Progenitor cell of endocrine pancreas (in vitro differentiated cells): ENCODE data around the gene UBE2U. TPM values are rescaled to one million over a fixed set of nuclear protein-coding genes. Genes with fewer than 3 reads are reported as not detected.

Experiments
- DNase-seq: peaks from one replicate; pipeline ENCODE4 v3.0.0; 2021; ENCODE audit warnings: low spot score; ENCODE audit not compliant: unreplicated experiment
- H3K27ac Mint-ChIP-seq: 2 replicates; pipeline ENCODE4 v1.8.0; 2021; ENCODE audit warnings: mild to moderate bottlenecking, moderate library complexity, mixed read lengths
- H3K27me3 Mint-ChIP-seq: 2 replicates; pipeline ENCODE4 v1.8.0; 2021; ENCODE audit warnings: mixed read lengths
- H3K36me3 Mint-ChIP-seq: 2 replicates; pipeline ENCODE4 v1.8.0; 2022; ENCODE audit warnings: mixed read lengths; ENCODE audit not compliant: insufficient read depth
- H3K4me1 Mint-ChIP-seq: 2 replicates; pipeline ENCODE4 v1.8.0; 2021; ENCODE audit warnings: low read depth, mixed read lengths
- H3K4me3 Mint-ChIP-seq: 2 replicates; pipeline ENCODE4 v1.8.0; 2021; ENCODE audit warnings: low read depth, mild to moderate bottlenecking, moderate library complexity, mixed read lengths
- H3K9me3 Mint-ChIP-seq: 2 replicates; pipeline ENCODE4 v1.8.0; 2021; ENCODE audit warnings: low read depth, mixed read lengths
- CTCF ChIP-seq: fragments of 200-600 bp; sonication (generic); IDR thresholded peaks from one replicate; pipeline ENCODE4 v1.5.0; 2021; ENCODE audit warnings: antibody characterized with exemption, mild to moderate bottlenecking; ENCODE audit not compliant: unreplicated experiment
- total RNA-seq: library from RNA; stranded (reverse); gene quantifications from 2 replicates; pipeline ENCODE4 v1.2.1, GENCODE V29; 2021

The UBE2U gene
- total RNA-seq, 1 donor from 2014 or later, result not detected

- TF ChIP-seq CTCF, result no peak
- H3K4me1 Mint-ChIP-seq, result peaks cover 13% of the 10 kb centered on the region
- H3K9me3 Mint-ChIP-seq, result peaks cover 7% of the 10 kb centered on the region
- no peaks in the 10 kb centered on the region for H3K36me3 Mint-ChIP-seq
- no peak for DNase-seq
- H3K27ac Mint-ChIP-seq, result no peak overlapping the region
- H3K4me3 Mint-ChIP-seq, result no peak overlapping the region
- H3K27me3 Mint-ChIP-seq, result no peaks in the 10 kb centered on the region
Measured at GRCh38 chr1:64196074-64196870, 7.2 kb upstream of the UBE2U start.

- Mint-ChIP-seq H3K27ac (no peak overlapping the region), H3K27me3 (no peaks in the 10 kb centered on the region), H3K4me1 (peaks cover 13% of the 10 kb centered on the region), H3K36me3 (no peaks in the 10 kb centered on the region), H3K4me3 (no peak overlapping the region), H3K9me3 (peaks cover 7% of the 10 kb centered on the region)
- no peak for DNase-seq
- TF ChIP-seq CTCF, result no peak
Measured at GRCh38 chr1:64197076-64197475, 6.3 kb upstream of the UBE2U start.

- no peak overlapping the region for H3K27ac Mint-ChIP-seq
- H3K36me3 Mint-ChIP-seq, result no peaks in the 10 kb centered on the region
- TF ChIP-seq CTCF, result no peak
- peaks cover 7% of the 10 kb centered on the region for H3K9me3 Mint-ChIP-seq
- DNase-seq, result no peak
- H3K4me3 Mint-ChIP-seq, result no peak overlapping the region
- no peaks in the 10 kb centered on the region for H3K27me3 Mint-ChIP-seq
- peaks cover 12% of the 10 kb centered on the region for H3K4me1 Mint-ChIP-seq
Measured at GRCh38 chr1:64199154-64199553, 4.3 kb upstream of the UBE2U start.

GRCh38 chr1:64200064-64200463 is 3.4 kb upstream of the UBE2U start:
- no peak overlapping the region for H3K4me3 Mint-ChIP-seq
- peaks cover 4% of the 10 kb centered on the region for H3K4me1 Mint-ChIP-seq
- H3K9me3 Mint-ChIP-seq, result peaks cover 7% of the 10 kb centered on the region
- TF ChIP-seq CTCF, result no peak
- H3K27me3 Mint-ChIP-seq, result no peaks in the 10 kb centered on the region
- no peak overlapping the region for H3K27ac Mint-ChIP-seq
- H3K36me3 Mint-ChIP-seq, result no peaks in the 10 kb centered on the region
- DNase-seq, result no peak

GRCh38 chr1:64209221-64209620 is 5.8 kb downstream of the UBE2U start:
- Mint-ChIP-seq H3K27ac (no peak overlapping the region), H3K36me3 (no peaks in the 10 kb centered on the region), H3K4me1 (no peaks in the 10 kb centered on the region), H3K9me3 (no peaks in the 10 kb centered on the region), H3K4me3 (no peak overlapping the region), H3K27me3 (no peaks in the 10 kb centered on the region)
- DNase-seq, result no peak
- TF ChIP-seq CTCF, result no peak
